GM19193 (cell line): ENCODE results near the gene TBKBP1.

Source experiments
- POLR2A ChIP-seq: IDR thresholded peaks from 4 replicates; pipeline ENCODE4 v1.6.1; 2011; ENCODE audit not compliant: insufficient read depth, insufficient read length; ENCODE audit errors: extremely low read depth

TBKBP1 gene

GRCh38 chr17:47739150-47739549 is 45.2 kb downstream of the TBKBP1 start:
- no peak for TF ChIP-seq POLR2A

- TF ChIP-seq POLR2A, result no peak
These were observed 47.3 kb downstream of the TBKBP1 start for GRCh38 chr17:47741109-47741792.

GRCh38 chr17:47741793-47742145 is 47.8 kb downstream of the TBKBP1 start:
- no peak for TF ChIP-seq POLR2A

- TF ChIP-seq POLR2A, result no peak
These were observed 48.6 kb downstream of the TBKBP1 start for GRCh38 chr17:47742319-47743181.

- TF ChIP-seq POLR2A, result no peak
These were observed 50.4 kb downstream of the TBKBP1 start for GRCh38 chr17:47744168-47745036.

GRCh38 chr17:47745037-47745380 is 51.0 kb downstream of the TBKBP1 start:
- TF ChIP-seq POLR2A, result no peak

GRCh38 chr17:47751471-47751870 is 57.5 kb downstream of the TBKBP1 start:
- no peak for TF ChIP-seq POLR2A

GRCh38 chr17:47757386-47757785 is 63.4 kb downstream of the TBKBP1 start:
- no peak for TF ChIP-seq POLR2A

- TF ChIP-seq POLR2A, result no peak
These were observed 66.6 kb downstream of the TBKBP1 start for GRCh38 chr17:47760409-47761140.
